Measurements from ENCODE around the gene KSR2.

GRCh38 chr12:117485984-117486839 is 482.6 kb downstream of the KSR2 start:
- TF ChIP-seq CTCF (IDR thresholded peaks at IDR 0.05; ENCODE audit: low read length) (no peak), EZH2 (IDR thresholded peaks at IDR 0.05; ENCODE audit: borderline replicate concordance, low read length) (no peak)
